Measurements from ENCODE around the gene PRKCE. TPM values are rescaled to one million over a fixed set of nuclear protein-coding genes. Genes with fewer than 3 reads are reported as not detected.

Gene PRKCE
- polyA plus RNA-seq, 1 experiment, result 16.7 TPM

DNA sequence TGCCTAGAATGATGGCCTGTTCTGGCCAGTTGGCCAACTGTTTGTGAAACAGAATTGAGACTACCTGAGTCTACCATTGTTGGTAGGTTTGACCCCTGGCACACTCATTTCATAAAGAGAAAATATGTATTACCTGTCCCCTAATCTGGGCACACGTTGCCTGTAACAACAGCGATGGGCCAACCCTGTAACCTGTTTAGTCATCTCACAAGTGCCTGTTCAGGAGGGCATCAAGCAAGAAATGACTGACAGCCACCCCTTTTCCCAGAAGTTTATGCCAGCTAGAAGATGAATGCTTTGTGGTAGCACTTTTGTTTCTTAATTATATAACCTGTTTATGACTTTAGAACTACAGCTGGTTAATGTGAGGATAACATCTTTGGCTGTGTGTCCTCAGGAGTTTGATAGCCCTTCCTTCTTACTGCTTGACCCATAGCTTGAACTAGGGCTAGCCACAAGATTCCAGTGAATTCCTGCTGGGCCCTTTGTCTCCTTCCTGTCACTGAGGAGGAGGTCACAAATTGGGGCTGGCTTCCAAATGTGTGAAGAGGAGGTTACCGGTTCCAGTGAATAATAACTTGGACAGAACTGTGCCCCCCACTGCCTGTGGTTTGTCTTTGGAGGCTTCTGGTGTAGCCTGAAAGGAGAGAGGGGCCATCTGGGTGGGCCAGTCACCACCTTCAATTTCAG is 371.8 kb downstream of the PRKCE start:
- ChIA-PET POLR2A (interaction anchor here (0.6 kb wide), 1 partner anchor 274 kb away, joined by 3 read pairs; the partner anchor contains the start of gene EPAS1), CTCF (no interaction called here)
- DNase-seq (ENCODE audit: low read depth, low spot score), result no peak
- Histone ChIP-seq H3K9me3 (ENCODE audit: control insufficient read depth, insufficient read depth, low read length) (no peaks in the 10 kb centered on the region), H3K27me3 (ENCODE audit: control insufficient read depth, insufficient read depth, low read length) (no peaks in the 10 kb centered on the region), H3K4me3 (ENCODE audit: low read depth, low read length) (no peak overlapping the region), H3K27ac (ENCODE audit: low read depth, low read length) (no peak overlapping the region)
- TF ChIP-seq, protein P1, sequence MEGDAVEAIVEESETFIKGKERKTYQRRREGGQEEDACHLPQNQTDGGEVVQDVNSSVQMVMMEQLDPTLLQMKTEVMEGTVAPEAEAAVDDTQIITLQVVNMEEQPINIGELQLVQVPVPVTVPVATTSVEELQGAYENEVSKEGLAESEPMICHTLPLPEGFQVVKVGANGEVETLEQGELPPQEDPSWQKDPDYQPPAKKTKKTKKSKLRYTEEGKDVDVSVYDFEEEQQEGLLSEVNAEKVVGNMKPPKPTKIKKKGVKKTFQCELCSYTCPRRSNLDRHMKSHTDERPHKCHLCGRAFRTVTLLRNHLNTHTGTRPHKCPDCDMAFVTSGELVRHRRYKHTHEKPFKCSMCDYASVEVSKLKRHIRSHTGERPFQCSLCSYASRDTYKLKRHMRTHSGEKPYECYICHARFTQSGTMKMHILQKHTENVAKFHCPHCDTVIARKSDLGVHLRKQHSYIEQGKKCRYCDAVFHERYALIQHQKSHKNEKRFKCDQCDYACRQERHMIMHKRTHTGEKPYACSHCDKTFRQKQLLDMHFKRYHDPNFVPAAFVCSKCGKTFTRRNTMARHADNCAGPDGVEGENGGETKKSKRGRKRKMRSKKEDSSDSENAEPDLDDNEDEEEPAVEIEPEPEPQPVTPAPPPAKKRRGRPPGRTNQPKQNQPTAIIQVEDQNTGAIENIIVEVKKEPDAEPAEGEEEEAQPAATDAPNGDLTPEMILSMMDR (IDR thresholded peaks at IDR 0.05; ENCODE audit: low read depth, low read length), result no peak

DNA sequence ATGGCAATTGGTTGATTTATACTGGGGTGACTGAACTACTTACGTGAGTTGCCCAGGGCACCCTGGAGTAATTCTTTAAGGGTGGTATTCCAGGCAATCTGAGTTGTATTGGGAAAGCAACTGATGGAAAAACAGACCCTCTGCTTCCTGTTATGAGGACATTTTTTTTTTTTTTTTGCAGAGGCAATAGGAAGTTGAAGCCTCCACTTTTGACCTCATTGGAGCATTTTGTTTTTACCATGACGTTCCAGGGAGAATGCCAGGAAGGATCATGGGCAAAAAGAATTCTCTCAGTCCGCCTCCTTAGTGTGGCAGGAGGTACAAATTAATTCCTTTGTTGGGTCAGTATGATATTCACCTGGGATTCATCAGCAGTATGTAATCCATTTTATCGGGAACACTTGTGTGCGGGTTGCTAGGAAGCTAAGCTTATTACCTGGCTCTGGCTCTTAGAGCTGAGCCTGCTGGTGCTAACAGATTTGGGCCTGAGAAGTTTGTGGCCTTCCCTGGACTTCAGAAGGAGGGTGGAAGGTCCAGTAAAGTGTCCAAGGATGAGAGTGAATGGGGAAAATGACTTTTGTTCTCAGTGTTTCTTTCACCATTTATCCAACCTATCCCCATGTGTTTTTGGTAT is 372.8 kb downstream of the PRKCE start:
- DNase-seq (ENCODE audit: low read depth, low spot score), result no peak
- POLR2A ChIA-PET, result interaction anchor here (0.6 kb wide), 1 partner anchor 8 kb away, joined by 3 read pairs; no protein-coding TSS in a partner anchor
- CTCF ChIA-PET, result no interaction called here

DNA sequence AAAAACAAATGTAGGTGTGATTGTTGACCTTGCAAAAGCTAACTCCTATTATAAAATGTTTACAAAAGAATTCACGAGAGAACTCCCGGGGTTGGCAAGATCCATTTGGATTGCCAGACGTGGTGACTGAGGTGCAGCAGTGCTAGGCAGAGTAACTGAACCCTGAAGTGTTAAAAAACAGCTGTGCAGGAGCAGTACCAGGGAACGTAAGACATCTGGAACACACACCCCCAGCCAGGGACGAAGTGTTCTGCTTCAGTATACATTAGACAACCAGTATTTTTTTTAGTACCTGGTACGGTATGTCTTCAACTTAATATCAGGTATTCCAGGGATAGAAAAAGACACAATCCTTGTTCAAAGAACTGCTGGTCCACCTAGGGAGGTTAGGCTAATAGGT is 373.6 kb downstream of the PRKCE start:
- CTCF ChIA-PET, result no interaction called here
- TF ChIP-seq, protein P1 (IDR thresholded peaks at IDR 0.05; ENCODE audit: low read depth, low read length), result no peak

More for the DNA sequence above, 372.8 kb downstream of the PRKCE start:
- H3K27me3 ChIP-seq (ENCODE audit: control insufficient read depth, insufficient read depth, low read length), result no peaks in the 10 kb centered on the region
- no peaks in the 10 kb centered on the region for H3K9me3 ChIP-seq (ENCODE audit: control insufficient read depth, insufficient read depth, low read length)
- H3K4me3 ChIP-seq (ENCODE audit: low read depth, low read length), result no peak overlapping the region
- no peak overlapping the region for H3K27ac ChIP-seq (ENCODE audit: low read depth, low read length)
- TF ChIP-seq, protein P1 (IDR thresholded peaks at IDR 0.05; ENCODE audit: low read depth, low read length), result no peak

DNA sequence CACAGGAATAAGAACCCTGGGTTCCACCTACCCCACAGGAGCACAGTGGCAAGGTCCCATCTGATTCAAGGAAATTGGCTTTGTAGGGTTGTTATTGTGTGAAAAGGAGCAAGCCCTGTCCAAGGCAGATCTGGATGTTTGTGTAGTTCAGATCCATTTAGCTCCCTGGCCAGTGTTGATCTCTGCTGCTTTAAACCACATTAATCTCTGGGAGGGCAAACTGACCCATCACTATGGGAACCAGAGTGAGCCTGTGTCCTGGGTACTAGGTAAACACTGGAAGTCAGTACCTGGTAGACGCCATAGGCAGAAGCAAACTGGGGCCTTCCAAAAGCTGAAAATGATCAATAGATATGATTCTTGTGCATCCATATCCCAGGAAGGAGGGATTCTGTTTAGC is 374.2 kb downstream of the PRKCE start:
- ChIA-PET POLR2A (no interaction called here), CTCF (no interaction called here)
- Histone ChIP-seq H3K27ac (ENCODE audit: low read depth, low read length) (no peak overlapping the region), H3K9me3 (ENCODE audit: control insufficient read depth, insufficient read depth, low read length) (no peaks in the 10 kb centered on the region), H3K27me3 (ENCODE audit: control insufficient read depth, insufficient read depth, low read length) (no peaks in the 10 kb centered on the region), H3K4me3 (ENCODE audit: low read depth, low read length) (no peak overlapping the region)
- TF ChIP-seq, protein P1 (IDR thresholded peaks at IDR 0.05; ENCODE audit: low read depth, low read length), result no peak
- no peak for DNase-seq (ENCODE audit: low read depth, low spot score)

More for the DNA sequence above, 373.6 kb downstream of the PRKCE start:
- no peak overlapping the region for H3K27ac ChIP-seq (ENCODE audit: low read depth, low read length)
- POLR2A ChIA-PET, result interaction anchor here (0.6 kb wide), 1 partner anchor 9 kb away, joined by 3 read pairs; no protein-coding TSS in a partner anchor
- no peak overlapping the region for H3K4me3 ChIP-seq (ENCODE audit: low read depth, low read length)
- no peak for DNase-seq (ENCODE audit: low read depth, low spot score)
- no peaks in the 10 kb centered on the region for H3K27me3 ChIP-seq (ENCODE audit: control insufficient read depth, insufficient read depth, low read length)
- H3K9me3 ChIP-seq (ENCODE audit: control insufficient read depth, insufficient read depth, low read length), result no peaks in the 10 kb centered on the region

DNA sequence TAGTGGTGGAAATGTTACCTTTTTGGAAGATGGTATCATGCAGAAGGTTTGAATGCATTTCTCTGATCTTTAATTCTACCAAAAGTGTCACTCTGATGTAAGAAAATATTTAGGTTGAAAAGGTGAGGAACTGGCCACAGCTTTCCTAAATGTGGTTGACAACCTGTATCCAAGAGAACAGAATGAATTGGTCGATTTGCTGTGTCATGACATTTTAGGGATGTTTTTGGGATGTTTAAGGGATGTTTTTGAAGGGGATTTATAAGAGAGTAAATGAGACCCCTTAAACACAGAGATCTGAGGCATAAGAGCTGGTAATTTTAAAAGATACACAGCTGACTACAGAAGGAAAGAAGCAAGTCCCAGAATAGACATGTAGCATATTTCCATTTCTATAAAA is 375.0 kb downstream of the PRKCE start:
- TF ChIP-seq, protein P1 (IDR thresholded peaks at IDR 0.05; ENCODE audit: low read depth, low read length), result no peak
- DNase-seq (ENCODE audit: low read depth, low spot score), result no peak
- Histone ChIP-seq H3K9me3 (ENCODE audit: control insufficient read depth, insufficient read depth, low read length) (no peaks in the 10 kb centered on the region), H3K4me3 (ENCODE audit: low read depth, low read length) (no peak overlapping the region), H3K27ac (ENCODE audit: low read depth, low read length) (no peak overlapping the region), H3K27me3 (ENCODE audit: control insufficient read depth, insufficient read depth, low read length) (no peaks in the 10 kb centered on the region)
- POLR2A ChIA-PET, result no interaction called here
- CTCF ChIA-PET, result no interaction called here
